MCF 10A (cell line): ENCODE data around the gene DDX10. TPM values are rescaled to one million over a fixed set of nuclear protein-coding genes. Genes with fewer than 3 reads are reported as not detected.
"Not testable (repeated sequence)": the region's sequence is repeated elsewhere in the genome, so short reads cannot be mapped to it uniquely, and the experiment has no call there.

Source experiments
- BruUV-seq: library from RNA; stranded (reverse); fragments of 400-500 nt; replicated peaks from 2 replicates; lab custom pipeline; 2021; lab: Mats Ljungman, UMichigan
- CTCF ChIA-PET: fragments of 300-600 bp; sonication (Branson Sonifier 250); formaldehyde crosslinking; extraction: SDS; loops from one replicate; lab custom pipeline; 2021; ENCODE audit warnings: antibody characterized with exemption, inconsistent platforms; lab: Yijun Ruan, JAX
- POLR2A ChIA-PET: fragments of 300-600, 350-650 bp; sonication (Branson Sonifier 250); formaldehyde crosslinking; extraction: SDS; loops from one replicate; lab custom pipeline; 2020; ENCODE audit warnings: antibody characterized with exemption, inconsistent platforms; lab: Yijun Ruan, JAX
- DNase-seq: peaks from one replicate; pipeline ENCODE4 v3.0.0-alpha.2; 2018; ENCODE audit not compliant: unreplicated experiment
- H3K27ac Mint-ChIP-seq: one replicate; pipeline ENCODE4 v1.8.0; 2022; ENCODE audit warnings: mild to moderate bottlenecking, low read depth, mixed read lengths; ENCODE audit not compliant: unreplicated experiment
- H3K27me3 Mint-ChIP-seq: one replicate; pipeline ENCODE4 v1.8.0; 2022; ENCODE audit warnings: mixed read lengths; ENCODE audit not compliant: insufficient read depth, unreplicated experiment
- H3K36me3 Mint-ChIP-seq: one replicate; pipeline ENCODE4 v1.8.0; 2022; ENCODE audit warnings: mild to moderate bottlenecking, moderate library complexity, mixed read lengths; ENCODE audit not compliant: insufficient read depth, unreplicated experiment
- H3K4me1 Mint-ChIP-seq: one replicate; pipeline ENCODE4 v1.8.0; 2022; ENCODE audit warnings: mixed read lengths; ENCODE audit not compliant: insufficient read depth, unreplicated experiment
- H3K4me3 Mint-ChIP-seq: one replicate; pipeline ENCODE4 v1.8.0; 2022; ENCODE audit warnings: mild to moderate bottlenecking, moderate library complexity, mixed read lengths; ENCODE audit not compliant: unreplicated experiment
- H3K9me3 Mint-ChIP-seq: one replicate; pipeline ENCODE4 v1.8.0; 2022; ENCODE audit warnings: mixed read lengths; ENCODE audit not compliant: unreplicated experiment
- intact Hi-C: fragments of 100-400 bp; cut with micrococcal nuclease; formaldehyde crosslinking; loops from 2 replicates; pipeline ENCODE4 v1.14.1; 2022
- total RNA-seq: library from RNA; stranded (reverse); gene quantifications from 2 replicates; pipeline ENCODE4 v1.2.3, GENCODE V29; 2022
- TF ChIP-seq, protein P1 (sequence below): fragments of 200-600 bp; IDR thresholded peaks from one replicate; pipeline ENCODE4 v1.8.0; 2022; ENCODE audit warnings: antibody characterized with exemption, mild to moderate bottlenecking; ENCODE audit not compliant: unreplicated experiment

DDX10 gene
- total RNA-seq, 1 experiment from 2014 or later, result 113 TPM

DNA sequence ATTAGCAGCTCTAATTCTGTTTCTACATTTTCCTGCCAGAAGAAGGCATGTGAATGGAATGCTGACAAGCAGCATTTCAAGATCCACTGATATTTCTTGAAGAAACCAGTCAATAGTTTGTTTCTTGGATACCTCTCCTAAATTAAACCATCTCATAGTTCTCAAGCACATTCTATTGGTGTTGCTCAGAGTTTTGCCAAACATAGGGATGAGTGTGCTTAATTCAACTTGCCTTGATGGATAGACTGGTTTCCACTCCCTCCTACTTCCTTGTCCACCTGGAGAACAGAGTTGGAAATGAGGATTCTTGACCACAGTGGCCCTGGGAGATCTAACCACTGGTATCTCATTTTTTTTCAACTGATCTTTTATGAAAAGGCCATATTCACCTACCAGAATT is 29.8 kb upstream of the DDX10 start:
- H3K4me1 Mint-ChIP-seq, result no peaks in the 10 kb centered on the region
- BruUV-seq, result no TSS peak
- CTCF ChIA-PET, result interaction anchor here (0.7 kb wide), 1 partner anchor 13 kb away, joined by 3 read pairs; no protein-coding TSS in a partner anchor
- POLR2A ChIA-PET, result no interaction called here
- TF ChIP-seq, protein P1, sequence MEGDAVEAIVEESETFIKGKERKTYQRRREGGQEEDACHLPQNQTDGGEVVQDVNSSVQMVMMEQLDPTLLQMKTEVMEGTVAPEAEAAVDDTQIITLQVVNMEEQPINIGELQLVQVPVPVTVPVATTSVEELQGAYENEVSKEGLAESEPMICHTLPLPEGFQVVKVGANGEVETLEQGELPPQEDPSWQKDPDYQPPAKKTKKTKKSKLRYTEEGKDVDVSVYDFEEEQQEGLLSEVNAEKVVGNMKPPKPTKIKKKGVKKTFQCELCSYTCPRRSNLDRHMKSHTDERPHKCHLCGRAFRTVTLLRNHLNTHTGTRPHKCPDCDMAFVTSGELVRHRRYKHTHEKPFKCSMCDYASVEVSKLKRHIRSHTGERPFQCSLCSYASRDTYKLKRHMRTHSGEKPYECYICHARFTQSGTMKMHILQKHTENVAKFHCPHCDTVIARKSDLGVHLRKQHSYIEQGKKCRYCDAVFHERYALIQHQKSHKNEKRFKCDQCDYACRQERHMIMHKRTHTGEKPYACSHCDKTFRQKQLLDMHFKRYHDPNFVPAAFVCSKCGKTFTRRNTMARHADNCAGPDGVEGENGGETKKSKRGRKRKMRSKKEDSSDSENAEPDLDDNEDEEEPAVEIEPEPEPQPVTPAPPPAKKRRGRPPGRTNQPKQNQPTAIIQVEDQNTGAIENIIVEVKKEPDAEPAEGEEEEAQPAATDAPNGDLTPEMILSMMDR, result no peak
- no peaks in the 10 kb centered on the region for H3K9me3 Mint-ChIP-seq
- no peaks in the 10 kb centered on the region for H3K36me3 Mint-ChIP-seq
- no peak for DNase-seq
- H3K27me3 Mint-ChIP-seq, result no peaks in the 10 kb centered on the region
- no peak overlapping the region for H3K27ac Mint-ChIP-seq
- intact Hi-C loops, result no loop called here
- no peak overlapping the region for H3K4me3 Mint-ChIP-seq

DNA sequence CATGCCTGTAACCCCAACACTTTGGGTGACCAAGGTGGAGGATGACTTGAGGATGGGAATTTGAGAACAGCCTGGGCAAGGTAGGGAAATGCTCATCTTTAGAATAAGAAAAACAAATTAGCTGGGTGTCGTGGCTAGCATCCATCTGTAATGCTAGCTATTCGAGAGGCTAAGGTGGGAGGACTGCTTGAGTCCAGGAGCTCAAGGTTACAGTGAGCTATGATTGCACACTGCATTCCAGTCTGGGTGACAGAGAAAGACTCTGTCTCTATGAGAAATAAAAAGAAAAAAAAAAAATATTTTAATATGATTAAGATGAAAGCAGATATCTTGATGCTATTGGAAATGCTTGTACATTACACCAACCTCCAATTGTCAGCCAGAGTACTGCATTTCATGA is 28.6 kb upstream of the DDX10 start:
- no peak for DNase-seq

DNA sequence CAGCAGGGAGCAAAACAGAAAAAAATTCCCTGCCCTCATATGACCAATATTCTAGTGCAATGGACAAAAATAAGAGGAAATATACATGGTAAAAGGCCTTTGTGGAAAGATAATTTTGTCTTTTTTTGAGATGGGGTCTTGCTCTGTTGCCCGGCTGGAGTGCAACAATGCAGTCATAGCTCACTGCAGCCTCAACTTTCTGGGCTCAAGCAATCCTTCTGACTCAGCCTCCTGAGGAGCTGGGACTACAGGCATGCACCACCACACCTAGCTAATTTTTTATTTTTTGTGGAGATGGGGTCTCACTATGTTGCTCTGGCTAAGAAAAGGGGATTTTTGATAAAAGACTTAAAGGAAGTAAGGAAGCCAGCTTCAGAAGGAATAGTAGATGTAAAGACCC is 25.7 kb upstream of the DDX10 start:
- ChIA-PET CTCF (no interaction called here), POLR2A (no interaction called here)
- Mint-ChIP-seq H3K4me1 (no peaks in the 10 kb centered on the region), H3K4me3 (no peak overlapping the region), H3K27me3 (no peaks in the 10 kb centered on the region), H3K27ac (no peak overlapping the region), H3K36me3 (no peaks in the 10 kb centered on the region), H3K9me3 (no peaks in the 10 kb centered on the region)
- TF ChIP-seq, protein P1, result no peak
- DNase-seq, result no peak
- no TSS peak for BruUV-seq
- intact Hi-C loops, result no loop called here

More for the DNA sequence above, 28.6 kb upstream of the DDX10 start:
- Mint-ChIP-seq H3K36me3 (no peaks in the 10 kb centered on the region), H3K4me3 (no peak overlapping the region), H3K9me3 (no peaks in the 10 kb centered on the region), H3K27ac (no peak overlapping the region), H3K4me1 (no peaks in the 10 kb centered on the region), H3K27me3 (no peaks in the 10 kb centered on the region)
- BruUV-seq, result no TSS peak
- ChIA-PET CTCF (interaction anchor here (0.6 kb wide), 1 partner anchor 43 kb away, joined by 3 read pairs; no protein-coding TSS in a partner anchor), POLR2A (no interaction called here)
- intact Hi-C loops, result no loop called here
- TF ChIP-seq, protein P1, result no peak

DNA sequence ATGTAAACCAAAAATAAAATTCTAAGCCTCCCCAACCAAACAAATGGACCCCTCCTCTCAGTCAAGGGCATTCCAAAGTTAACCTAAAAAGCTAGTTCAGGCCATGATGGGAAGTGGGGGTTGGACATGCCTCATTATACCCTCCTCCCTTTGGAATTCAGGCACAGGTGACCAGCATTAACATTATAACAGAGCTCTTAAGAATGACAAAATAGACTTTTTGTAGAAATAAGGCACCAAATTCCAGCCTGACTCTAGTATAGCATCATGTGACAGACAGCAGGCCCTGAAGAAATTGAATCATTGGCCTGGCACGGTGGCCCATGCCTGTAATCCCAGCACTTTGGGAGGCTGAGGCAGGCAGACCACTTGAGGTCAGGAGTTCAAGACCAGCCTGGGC is 23.1 kb upstream of the DDX10 start:
- BruUV-seq, H3K27me3 Mint-ChIP-seq, DNase-seq, H3K4me3 Mint-ChIP-seq, H3K4me1 Mint-ChIP-seq, intact Hi-C loops, H3K9me3 Mint-ChIP-seq, H3K36me3 Mint-ChIP-seq, H3K27ac Mint-ChIP-seq: not testable (repeated sequence)
- POLR2A ChIA-PET, result interaction anchor here (0.6 to 1.4 kb wide), 2 partner anchors 11 to 386 kb away, joined by 3 to 6 read pairs; no protein-coding TSS in a partner anchor
- CTCF ChIA-PET, result interaction anchor here (1.6 kb wide), 1 partner anchor 9 kb away, joined by 3 read pairs; no protein-coding TSS in a partner anchor
